HCT116 (cell line): ENCODE results near the gene OR6B1. TPM values are rescaled to one million over a fixed set of nuclear protein-coding genes. Genes with fewer than 3 reads are reported as not detected.

Experiments used
- ATAC-seq: fragments of 200-7000 bp; cut with Tn5 transposase; 2 replicates; pipeline ENCODE4 v1.9.1; 2020; ENCODE audit warnings: mild to moderate bottlenecking, moderate library complexity
- BruUV-seq: library from RNA; stranded (reverse); fragments of 400-500 nt; replicated peaks from 2 replicates; lab custom pipeline; 2021; lab: Mats Ljungman, UMichigan
- CTCF ChIA-PET: fragments of 300-600 bp; sonication (Branson Sonifier 250); formaldehyde crosslinking; loops from one replicate; lab custom pipeline; 2021; ENCODE audit warnings: antibody characterized with exemption; lab: Charles Lee
- POLR2A ChIA-PET: fragments of 300-600, 350-600 bp; sonication (Branson Sonifier 250); formaldehyde crosslinking; loops from one replicate; lab custom pipeline; 2021; ENCODE audit warnings: antibody characterized with exemption; lab: Charles Lee
- RAD21 ChIA-PET, 2 experiments: fragments of 300-600 bp; sonication (Branson Sonifier 250); formaldehyde crosslinking; loops; one replicate each; lab custom pipeline; 2023; ENCODE audit warnings: low total read pairs in 2 of 2; ENCODE audit not compliant: uncharacterized antibody in 2 of 2, unreplicated experiment in 2 of 2, low non-redundant PET in 1 of 2; lab: Charles Lee
- DNase-seq: peaks from one replicate; pipeline ENCODE4 v3.0.0-alpha.2; 2010; ENCODE audit warnings: low read depth, low spot score
- H2AFZ ChIP-seq: fragments of 200-600 bp; shearing (Covaris generic), sonication (generic); 2 replicates; pipeline ENCODE4 v1.6.1; 2017; ENCODE audit warnings: low read depth, mixed run types, mixed read lengths, antibody characterized with exemption, low read length; ENCODE audit not compliant: poor library complexity, severe bottlenecking
- H3K27ac ChIP-seq: 2 replicates; pipeline ENCODE4 v1.5.1; 2012; ENCODE audit warnings: low read depth, low read length
- H3K27me3 ChIP-seq: fragments of 200-600 bp; sonication (generic); 2 replicates; pipeline ENCODE4 v1.6.1; 2016; ENCODE audit warnings: mixed run types, low read length, mixed read lengths; ENCODE audit not compliant: insufficient read depth
- H3K36me3 ChIP-seq, 2 experiments: fragments of 200-500 bp in 1 of 2; fragments of 200-600 bp in 1 of 2; sonication (Bioruptor generic) in 1 of 2; sonication (generic) in 1 of 2; 2 replicates each; pipeline versions ENCODE4 v1.5.1 to v1.6.1; 2014 to 2016; ENCODE audit warnings: low read length in 2 of 2, inconsistent platforms in 1 of 2, mixed read lengths in 1 of 2, mixed run types in 1 of 2; ENCODE audit not compliant: insufficient read depth in 2 of 2, control insufficient read depth in 1 of 2
- H3K4me1 ChIP-seq, 2 experiments: fragments of 200-600 bp in 1 of 2; sonication (generic) in 1 of 2; 2 replicates each; pipeline versions ENCODE4 v1.5.1 to v1.6.1; 2012 to 2017; ENCODE audit warnings: low read length in 2 of 2, inconsistent platforms in 1 of 2, mild to moderate bottlenecking in 1 of 2, mixed read lengths in 1 of 2, mixed run types in 1 of 2, moderate library complexity in 1 of 2; ENCODE audit not compliant: insufficient read depth in 2 of 2, control insufficient read depth in 1 of 2
- H3K4me2 ChIP-seq: fragments of 200-600 bp; sonication (generic); 2 replicates; pipeline ENCODE4 v1.6.1; 2017; ENCODE audit warnings: mixed run types, low read length, mixed read lengths
- H3K4me3 ChIP-seq, 2 experiments: fragments of 200-600 bp in 1 of 2; sonication (generic) in 1 of 2; replicated peaks in 1 of 2; 2 replicates each; pipeline ENCODE4 v1.5.1; 2011 to 2016; ENCODE audit warnings: low read length in 2 of 2, control low read depth in 1 of 2, low read depth in 1 of 2, mild to moderate bottlenecking in 1 of 2, mixed read lengths in 1 of 2, mixed run types in 1 of 2
- H3K79me2 ChIP-seq: fragments of 200-600 bp; sonication (generic); 2 replicates; pipeline ENCODE4 v1.6.1; 2017; ENCODE audit warnings: mild to moderate bottlenecking, mixed run types, low read length, moderate library complexity, mixed read lengths; ENCODE audit not compliant: insufficient read depth
- H3K9ac ChIP-seq: fragments of 200-600 bp; sonication (generic); 2 replicates; pipeline ENCODE4 v1.6.1; 2016; ENCODE audit warnings: low read length, mixed read lengths
- H3K9me2 ChIP-seq: fragments of 200-600 bp; sonication (generic), shearing (Covaris generic); 2 replicates; pipeline ENCODE4 v1.6.1; 2017; ENCODE audit warnings: mixed run types, mild to moderate bottlenecking, moderate library complexity; ENCODE audit not compliant: insufficient read depth
- H3K9me3 ChIP-seq, 2 experiments: fragments of 200-500 bp in 1 of 2; fragments of 200-600 bp in 1 of 2; sonication (Bioruptor generic) in 1 of 2; sonication (generic) in 1 of 2; 2 replicates each; pipeline ENCODE4 v1.6.1; 2014 to 2017; ENCODE audit warnings: low read length in 2 of 2, mixed read lengths in 2 of 2, inconsistent platforms in 1 of 2, low read depth in 1 of 2, mild to moderate bottlenecking in 1 of 2, mixed run types in 1 of 2, moderate library complexity in 1 of 2; ENCODE audit not compliant: control insufficient read depth in 1 of 2, insufficient read depth in 1 of 2
- H4K20me1 ChIP-seq: fragments of 200-600 bp; sonication (generic), shearing (Covaris generic); 2 replicates; pipeline ENCODE4 v1.6.1; 2017; ENCODE audit warnings: mixed run types, mild to moderate bottlenecking, moderate library complexity; ENCODE audit not compliant: insufficient read depth
- ELF1 ChIP-seq: IDR thresholded peaks from 2 replicates; pipeline ENCODE4 v1.6.1; 2012; ENCODE audit warnings: low read depth, borderline replicate concordance
- EZH2phosphoT487 ChIP-seq: fragments of 200-600 bp; IDR thresholded peaks from 2 replicates; pipeline ENCODE4 v1.6.1; 2018; ENCODE audit warnings: antibody characterized with exemption, borderline replicate concordance
- FOSL1 ChIP-seq: IDR thresholded peaks from 2 replicates; pipeline ENCODE4 v1.6.1; 2012; ENCODE audit warnings: low read depth
- JUND ChIP-seq: IDR thresholded peaks from 2 replicates; pipeline ENCODE4 v1.6.1; 2012
- POLR2AphosphoS5 ChIP-seq: IDR thresholded peaks from 2 replicates; pipeline ENCODE4 v1.6.1; 2011; ENCODE audit warnings: mild to moderate bottlenecking, low read depth, low read length, moderate library complexity
- SIN3A ChIP-seq: IDR thresholded peaks from 2 replicates; pipeline ENCODE4 v1.6.1; 2012; ENCODE audit warnings: low read depth
- SP1 ChIP-seq: IDR thresholded peaks from 2 replicates; pipeline ENCODE4 v1.6.1; 2012; ENCODE audit warnings: low read depth
- SRF ChIP-seq: IDR thresholded peaks from 2 replicates; pipeline ENCODE4 v1.6.1; 2012; ENCODE audit warnings: low read depth
- ZFX ChIP-seq: fragments of 450-650 bp; IDR thresholded peaks from 2 replicates; pipeline ENCODE4 v1.6.1; 2017
- ZNF274 ChIP-seq: fragments of 200-500 bp; sonication (Bioruptor generic); IDR thresholded peaks from 2 replicates; pipeline ENCODE4 v1.6.1; 2014; ENCODE audit warnings: mild to moderate bottlenecking, low read depth, low read length, inconsistent platforms
- intact Hi-C: fragments of 100-400 bp; cut with micrococcal nuclease; formaldehyde crosslinking; loops from 2 replicates; pipeline ENCODE4 v1.10.0; 2022
- total RNA-seq: library from RNA; stranded (reverse); gene quantifications from one replicate; pipeline ENCODE4 v1.2.1, GENCODE V29; 2021; ENCODE audit not compliant: unreplicated experiment
- TF ChIP-seq, protein P1 (sequence below), 3 experiments: fragments of 200-600 bp in 1 of 3; sonication (generic) in 1 of 3; IDR thresholded peaks in 2 of 3; conservative IDR thresholded peaks in 1 of 3; 2 replicates each; pipeline ENCODE4 v1.5.1; 2012 to 2017; ENCODE audit warnings: low read depth in 2 of 3, low read length in 2 of 3, antibody characterized with exemption in 1 of 3, borderline replicate concordance in 1 of 3, control low read depth in 1 of 3, mild to moderate bottlenecking in 1 of 3, mixed read lengths in 1 of 3, mixed run types in 1 of 3, moderate library complexity in 1 of 3; ENCODE audit not compliant: insufficient read depth in 1 of 3
- TF ChIP-seq, protein P2 (sequence below): IDR thresholded peaks from 2 replicates; pipeline ENCODE4 v1.6.1; 2012; ENCODE audit warnings: low read depth

OR6B1 gene
- total RNA-seq, 1 experiment from 2014 or later, result not detected

DNA sequence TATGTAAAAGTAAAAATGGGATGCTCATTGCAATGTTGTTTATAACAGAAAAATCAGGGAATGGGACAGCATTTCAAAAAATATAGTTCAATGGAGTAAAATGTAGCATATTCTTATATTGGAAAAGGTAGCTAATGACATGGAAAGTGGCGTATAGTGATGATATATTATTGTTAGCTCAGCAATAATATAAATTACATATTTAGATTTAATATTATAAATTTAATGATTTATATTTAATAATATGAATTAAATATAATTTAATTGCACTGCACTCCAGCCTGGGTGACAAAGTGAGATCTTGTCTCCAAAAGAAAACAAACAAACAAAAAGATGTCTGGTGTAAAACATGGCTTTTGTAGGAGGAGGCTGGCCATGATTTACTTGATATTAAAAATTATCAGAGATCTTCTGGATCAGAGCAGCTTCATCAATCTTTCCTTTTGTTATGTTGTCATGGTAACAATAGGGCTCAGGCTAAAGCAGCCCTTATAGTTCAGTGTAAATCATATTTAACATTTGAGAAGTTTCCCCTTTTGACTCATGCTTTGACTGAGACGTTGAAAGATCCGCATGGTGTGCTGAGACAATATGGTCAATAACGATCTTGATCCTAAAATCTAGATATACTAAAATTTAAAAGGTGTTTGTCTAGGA lies 23.2 kb downstream of the OR6B1 start (continued):
- TF ChIP-seq EZH2phosphoT487, result no peak
- TF ChIP-seq, protein P1, sequence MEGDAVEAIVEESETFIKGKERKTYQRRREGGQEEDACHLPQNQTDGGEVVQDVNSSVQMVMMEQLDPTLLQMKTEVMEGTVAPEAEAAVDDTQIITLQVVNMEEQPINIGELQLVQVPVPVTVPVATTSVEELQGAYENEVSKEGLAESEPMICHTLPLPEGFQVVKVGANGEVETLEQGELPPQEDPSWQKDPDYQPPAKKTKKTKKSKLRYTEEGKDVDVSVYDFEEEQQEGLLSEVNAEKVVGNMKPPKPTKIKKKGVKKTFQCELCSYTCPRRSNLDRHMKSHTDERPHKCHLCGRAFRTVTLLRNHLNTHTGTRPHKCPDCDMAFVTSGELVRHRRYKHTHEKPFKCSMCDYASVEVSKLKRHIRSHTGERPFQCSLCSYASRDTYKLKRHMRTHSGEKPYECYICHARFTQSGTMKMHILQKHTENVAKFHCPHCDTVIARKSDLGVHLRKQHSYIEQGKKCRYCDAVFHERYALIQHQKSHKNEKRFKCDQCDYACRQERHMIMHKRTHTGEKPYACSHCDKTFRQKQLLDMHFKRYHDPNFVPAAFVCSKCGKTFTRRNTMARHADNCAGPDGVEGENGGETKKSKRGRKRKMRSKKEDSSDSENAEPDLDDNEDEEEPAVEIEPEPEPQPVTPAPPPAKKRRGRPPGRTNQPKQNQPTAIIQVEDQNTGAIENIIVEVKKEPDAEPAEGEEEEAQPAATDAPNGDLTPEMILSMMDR (IDR thresholded peaks at IDR 0.05 in 2 of 3, conservative IDR thresholded peaks at IDR 0.05 in 1 of 3; ENCODE audit: borderline replicate concordance in 1 of 3, insufficient read depth in 1 of 3, low read depth in 2 of 3, low read length in 2 of 3), result no peak

DNA sequence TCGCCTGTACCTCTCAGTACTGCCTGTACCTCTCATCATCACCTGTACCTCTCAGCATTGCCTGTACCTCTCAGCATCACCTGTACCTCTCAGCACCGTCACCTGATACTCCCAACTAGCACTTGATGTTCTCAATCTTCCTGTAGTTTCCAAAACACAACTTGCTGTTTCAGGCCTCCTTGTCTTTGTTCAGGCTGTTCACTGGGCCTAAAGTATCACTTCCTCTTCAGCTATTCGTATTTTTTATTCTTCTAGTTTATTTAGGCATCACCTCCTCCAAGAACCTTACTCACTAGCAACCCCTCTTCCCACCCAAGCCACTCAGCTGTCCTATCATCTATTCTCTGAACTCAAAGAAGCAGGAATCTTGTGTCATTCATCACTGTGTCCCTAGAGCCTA lies 24.1 kb downstream of the OR6B1 start:
- H4K20me1 ChIP-seq, result no peaks in the 10 kb centered on the region
- H3K4me3 ChIP-seq, result no peak overlapping the region
- H3K4me1 ChIP-seq, result peaks cover 0 to 6% of the 10 kb centered on the region in 2 experiments; a peak in 2 of 4 replicates
- no peaks in the 10 kb centered on the region for H3K27me3 ChIP-seq
- H3K79me2 ChIP-seq, result no peaks in the 10 kb centered on the region
- no peaks in the 10 kb centered on the region for H3K9me3 ChIP-seq
- TF ChIP-seq JUND (no peak), SP1 (no peak), SIN3A (no peak), ZFX (no peak), ZNF274 (no peak), ELF1 (no peak), SRF (no peak), FOSL1 (no peak), EZH2phosphoT487 (no peak), POLR2AphosphoS5 (no peak)
- TF ChIP-seq, protein P1 (IDR thresholded peaks at IDR 0.05 in 2 of 3, conservative IDR thresholded peaks at IDR 0.05 in 1 of 3; ENCODE audit: borderline replicate concordance in 1 of 3, insufficient read depth in 1 of 3, low read depth in 2 of 3, low read length in 2 of 3), result no peak
- TF ChIP-seq, protein P2, sequence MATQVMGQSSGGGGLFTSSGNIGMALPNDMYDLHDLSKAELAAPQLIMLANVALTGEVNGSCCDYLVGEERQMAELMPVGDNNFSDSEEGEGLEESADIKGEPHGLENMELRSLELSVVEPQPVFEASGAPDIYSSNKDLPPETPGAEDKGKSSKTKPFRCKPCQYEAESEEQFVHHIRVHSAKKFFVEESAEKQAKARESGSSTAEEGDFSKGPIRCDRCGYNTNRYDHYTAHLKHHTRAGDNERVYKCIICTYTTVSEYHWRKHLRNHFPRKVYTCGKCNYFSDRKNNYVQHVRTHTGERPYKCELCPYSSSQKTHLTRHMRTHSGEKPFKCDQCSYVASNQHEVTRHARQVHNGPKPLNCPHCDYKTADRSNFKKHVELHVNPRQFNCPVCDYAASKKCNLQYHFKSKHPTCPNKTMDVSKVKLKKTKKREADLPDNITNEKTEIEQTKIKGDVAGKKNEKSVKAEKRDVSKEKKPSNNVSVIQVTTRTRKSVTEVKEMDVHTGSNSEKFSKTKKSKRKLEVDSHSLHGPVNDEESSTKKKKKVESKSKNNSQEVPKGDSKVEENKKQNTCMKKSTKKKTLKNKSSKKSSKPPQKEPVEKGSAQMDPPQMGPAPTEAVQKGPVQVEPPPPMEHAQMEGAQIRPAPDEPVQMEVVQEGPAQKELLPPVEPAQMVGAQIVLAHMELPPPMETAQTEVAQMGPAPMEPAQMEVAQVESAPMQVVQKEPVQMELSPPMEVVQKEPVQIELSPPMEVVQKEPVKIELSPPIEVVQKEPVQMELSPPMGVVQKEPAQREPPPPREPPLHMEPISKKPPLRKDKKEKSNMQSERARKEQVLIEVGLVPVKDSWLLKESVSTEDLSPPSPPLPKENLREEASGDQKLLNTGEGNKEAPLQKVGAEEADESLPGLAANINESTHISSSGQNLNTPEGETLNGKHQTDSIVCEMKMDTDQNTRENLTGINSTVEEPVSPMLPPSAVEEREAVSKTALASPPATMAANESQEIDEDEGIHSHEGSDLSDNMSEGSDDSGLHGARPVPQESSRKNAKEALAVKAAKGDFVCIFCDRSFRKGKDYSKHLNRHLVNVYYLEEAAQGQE, result no peak
- intact Hi-C loops, result loop anchor here (5.0 to 10.0 kb wide), 2 partner anchors 58 to 119 kb away; partner anchors contain the start of gene TCAF1
- H3K36me3 ChIP-seq, result no peaks in the 10 kb centered on the region
- no TSS peak for BruUV-seq
- ATAC-seq (no peak), DNase-seq (no peak)
- no peak overlapping the region for H3K4me2 ChIP-seq
- CTCF ChIA-PET, result no interaction called here
- POLR2A ChIA-PET, result no interaction called here
- no peak overlapping the region for H3K9ac ChIP-seq
- RAD21 ChIA-PET, result no interaction called here
- no peak overlapping the region for H3K27ac ChIP-seq
- H3K9me2 ChIP-seq, result no peaks in the 10 kb centered on the region
- H2AFZ ChIP-seq, result no peak overlapping the region
